Neural progenitor cell (in vitro differentiated cells): ENCODE data around the gene RELN. TPM values are rescaled to one million over a fixed set of nuclear protein-coding genes. Genes with fewer than 3 reads are reported as not detected.

Source experiments
- DNase-seq: peaks from one replicate; pipeline ENCODE4 v3.0.0-alpha.2; 2016; ENCODE audit warnings: low spot score
- H2AFZ ChIP-seq: fragments of 200-600 bp; sonication (generic); replicated peaks from 2 replicates; pipeline ENCODE4 v1.6.1; 2016; ENCODE audit warnings: antibody characterized with exemption
- H3F3A ChIP-seq: fragments of 200-600 bp; sonication (generic); 2 replicates; pipeline ENCODE4 v1.6.1; 2016; ENCODE audit warnings: antibody characterized with exemption, low read depth
- H3K27ac ChIP-seq: fragments of 200-600 bp; sonication (generic); 2 replicates; pipeline ENCODE4 v1.5.1; 2016; ENCODE audit warnings: mild to moderate bottlenecking
- H3K27me3 ChIP-seq: fragments of 200-600 bp; sonication (generic); 2 replicates; pipeline ENCODE4 v1.6.1; 2016; ENCODE audit warnings: mild to moderate bottlenecking, moderate library complexity
- H3K36me3 ChIP-seq: fragments of 200-600 bp; sonication (generic); 2 replicates; pipeline ENCODE4 v1.5.1; 2016
- H3K4me1 ChIP-seq: fragments of 200-600 bp; sonication (generic); 2 replicates; pipeline ENCODE4 v1.6.1; 2016; ENCODE audit warnings: mixed run types
- H3K4me2 ChIP-seq: fragments of 200-600 bp; sonication (generic); 2 replicates; pipeline ENCODE4 v1.6.1; 2016
- H3K4me3 ChIP-seq: fragments of 200-600 bp; sonication (generic); 2 replicates; pipeline ENCODE4 v1.5.1; 2016
- H3K79me2 ChIP-seq: fragments of 200-600 bp; sonication (generic); 2 replicates; pipeline ENCODE4 v1.6.1; 2016; ENCODE audit warnings: low read depth
- H3K9ac ChIP-seq: fragments of 200-600 bp; sonication (generic); 2 replicates; pipeline ENCODE4 v1.6.1; 2016
- H3K9me3 ChIP-seq: fragments of 200-600 bp; sonication (generic); 2 replicates; pipeline ENCODE4 v1.5.1; 2016; ENCODE audit warnings: low read depth
- H4K20me1 ChIP-seq: fragments of 200-600 bp; sonication (generic); 2 replicates; pipeline ENCODE4 v1.6.1; 2016; ENCODE audit warnings: low read depth
- H3K27ac Mint-ChIP-seq: 3 replicates; pipeline ENCODE4 v1.8.0; 2021; ENCODE audit warnings: mixed read lengths
- H3K27me3 Mint-ChIP-seq: 2 replicates; pipeline ENCODE4 v1.8.0; 2022; ENCODE audit warnings: low read depth, mild to moderate bottlenecking, inconsistent platforms, moderate library complexity, mixed read lengths; ENCODE audit not compliant: insufficient read depth
- H3K36me3 Mint-ChIP-seq: 3 replicates; pipeline ENCODE4 v1.8.0; 2021; ENCODE audit warnings: mixed read lengths
- H3K4me1 Mint-ChIP-seq: 3 replicates; pipeline ENCODE4 v1.8.0; 2021; ENCODE audit warnings: mixed read lengths
- H3K4me3 Mint-ChIP-seq: 3 replicates; pipeline ENCODE4 v1.8.0; 2021; ENCODE audit warnings: mild to moderate bottlenecking, moderate library complexity, mixed read lengths
- H3K9me3 Mint-ChIP-seq: 3 replicates; pipeline ENCODE4 v1.8.0; 2020; ENCODE audit warnings: mixed read lengths
- CTCF ChIP-seq: fragments of 200-600 bp; sonication (generic); IDR thresholded peaks from 2 replicates; pipeline ENCODE4 v1.5.1; 2017; ENCODE audit warnings: antibody characterized with exemption, mild to moderate bottlenecking
- EZH2 ChIP-seq: fragments of 200-600 bp; sonication (generic); IDR thresholded peaks from 2 replicates; pipeline ENCODE4 v1.6.1; 2017; ENCODE audit warnings: antibody characterized with exemption, mild to moderate bottlenecking, moderate library complexity
- EZH2phosphoT487 ChIP-seq: fragments of 200-600 bp; sonication (generic); IDR thresholded peaks from 2 replicates; pipeline ENCODE4 v1.6.1; 2017; ENCODE audit warnings: antibody characterized with exemption
- total RNA-seq: library from RNA; depleted of rRNA; stranded (reverse); fragments of >200 nt; gene quantifications from 2 replicates; pipeline ENCODE4 v1.2.3, GENCODE V29; 2015; ENCODE audit warnings: low replicate concordance

Gene RELN
- total RNA-seq, 1 donor from 2014 or later: 0.02 TPM

- H3K36me3 Mint-ChIP-seq: no peaks in the 10 kb centered on the region
- no peak for DNase-seq
- no peak overlapping the region for H3K4me2 ChIP-seq
- no peaks in the 10 kb centered on the region for H3K4me1 ChIP-seq
- H3K27ac ChIP-seq: no peak overlapping the region
- H3K9me3 Mint-ChIP-seq: no peaks in the 10 kb centered on the region
- no peak overlapping the region for H3K27ac Mint-ChIP-seq
- H3K9ac ChIP-seq: no peak overlapping the region
- H3K79me2 ChIP-seq: no peaks in the 10 kb centered on the region
- H3K4me1 Mint-ChIP-seq: no peaks in the 10 kb centered on the region
- H3K4me3 Mint-ChIP-seq: no peak overlapping the region
- H3F3A ChIP-seq: no peaks in the 10 kb centered on the region
- H2AFZ ChIP-seq: no peak overlapping the region
- H3K4me3 ChIP-seq: no peak overlapping the region
- TF ChIP-seq EZH2: no peak
- TF ChIP-seq CTCF: no peak
- no peak for TF ChIP-seq EZH2phosphoT487
- no peaks in the 10 kb centered on the region for H3K9me3 ChIP-seq
- H3K36me3 ChIP-seq: no peaks in the 10 kb centered on the region
- no peaks in the 10 kb centered on the region for H3K27me3 ChIP-seq
- no peaks in the 10 kb centered on the region for H3K27me3 Mint-ChIP-seq
- no peaks in the 10 kb centered on the region for H4K20me1 ChIP-seq
These were observed 157.0 kb downstream of the RELN start for GRCh38 chr7:103832438-103832837.

GRCh38 chr7:103824251-103824650, 165.2 kb downstream of the RELN start:
- no peaks in the 10 kb centered on the region for H4K20me1 ChIP-seq
- Mint-ChIP-seq H3K4me1 (no peaks in the 10 kb centered on the region), H3K4me3 (no peak overlapping the region), H3K36me3 (no peaks in the 10 kb centered on the region), H3K27ac (no peak overlapping the region), H3K9me3 (no peaks in the 10 kb centered on the region), H3K27me3 (no peaks in the 10 kb centered on the region)
- peak; percentile 2 for DNase-seq
- no peaks in the 10 kb centered on the region for H3K4me1 ChIP-seq
- H3K79me2 ChIP-seq: no peaks in the 10 kb centered on the region
- H3F3A ChIP-seq: no peaks in the 10 kb centered on the region
- H3K36me3 ChIP-seq: no peaks in the 10 kb centered on the region
- H3K4me3 ChIP-seq: no peak overlapping the region
- no peak overlapping the region for H3K27ac ChIP-seq
- no peak overlapping the region for H2AFZ ChIP-seq
- TF ChIP-seq EZH2: no peak
- no peak for TF ChIP-seq CTCF
- TF ChIP-seq EZH2phosphoT487: no peak
- H3K27me3 ChIP-seq: no peaks in the 10 kb centered on the region
- H3K9me3 ChIP-seq: peaks cover 6% of the 10 kb centered on the region
- no peak overlapping the region for H3K9ac ChIP-seq
- no peak overlapping the region for H3K4me2 ChIP-seq

GRCh38 chr7:103823084-103823483, 166.4 kb downstream of the RELN start:
- TF ChIP-seq EZH2phosphoT487 (no peak), CTCF (no peak), EZH2 (no peak)
- H3K36me3 Mint-ChIP-seq: no peaks in the 10 kb centered on the region
- H3K27ac Mint-ChIP-seq: no peak overlapping the region
- H3F3A ChIP-seq: no peaks in the 10 kb centered on the region
- no peaks in the 10 kb centered on the region for H3K4me1 ChIP-seq
- peaks cover 6% of the 10 kb centered on the region for H3K9me3 ChIP-seq
- no peak overlapping the region for H3K9ac ChIP-seq
- H3K4me2 ChIP-seq: no peak overlapping the region
- no peaks in the 10 kb centered on the region for H4K20me1 ChIP-seq
- H3K27ac ChIP-seq: no peak overlapping the region
- H3K9me3 Mint-ChIP-seq: no peaks in the 10 kb centered on the region
- no peaks in the 10 kb centered on the region for H3K36me3 ChIP-seq
- no peak overlapping the region for H2AFZ ChIP-seq
- H3K4me3 Mint-ChIP-seq: no peak overlapping the region
- H3K27me3 Mint-ChIP-seq: no peaks in the 10 kb centered on the region
- DNase-seq: no peak
- no peak overlapping the region for H3K4me3 ChIP-seq
- no peaks in the 10 kb centered on the region for H3K27me3 ChIP-seq
- no peaks in the 10 kb centered on the region for H3K79me2 ChIP-seq
- H3K4me1 Mint-ChIP-seq: no peaks in the 10 kb centered on the region
